ENCODE measurements around the gene TP53I11. TPM values are rescaled to one million over a fixed set of nuclear protein-coding genes. Genes with fewer than 3 reads are reported as not detected.

The TP53I11 gene
- total RNA-seq, 1 experiment from 2014 or later = 7.7 TPM

GRCh38 chr11:44893308-44893822, 57.3 kb downstream of the TP53I11 start:
- CTCF ChIA-PET = interaction anchor here (1.6 kb wide), 1 partner anchor 271 kb away, joined by 4 read pairs; no protein-coding TSS in a partner anchor
- Histone ChIP-seq H3K36me3 (ENCODE audit: control insufficient read depth, insufficient read depth, low read length) (no peaks in the 10 kb centered on the region), H3K27me3 (replicated peaks; ENCODE audit: control insufficient read depth, insufficient read depth, low read length) (no peaks in the 10 kb centered on the region), H3K9me3 (no peaks in the 10 kb centered on the region), H3K4me1 (no peaks in the 10 kb centered on the region), H3K4me3 (ENCODE audit: low read depth, low read length) (no peak overlapping the region)
- Mint-ChIP-seq H3K27ac (ENCODE audit: unreplicated experiment) (no peak overlapping the region), H3K27me3 (ENCODE audit: insufficient read depth, unreplicated experiment) (peaks cover 7% of the 10 kb centered on the region), H3K4me1 (ENCODE audit: low read depth, unreplicated experiment) (no peaks in the 10 kb centered on the region), H3K9me3 (ENCODE audit: unreplicated experiment) (no peaks in the 10 kb centered on the region), H3K36me3 (ENCODE audit: insufficient read depth, unreplicated experiment) (no peaks in the 10 kb centered on the region), H3K4me3 (ENCODE audit: unreplicated experiment) (no peak overlapping the region)
- POLR2A ChIA-PET = no interaction called here
- TF ChIP-seq CTCF (IDR thresholded peaks at IDR 0.05; ENCODE audit: insufficient read depth in 1 of 2, low read depth in 1 of 2, low read length in 1 of 2, severe bottlenecking in 1 of 2, unreplicated experiment in 1 of 2) = no peak
- no peak for DNase-seq
- intact Hi-C loops (cut with micrococcal nuclease; ENCODE audit: unreplicated experiment) = loop anchor here (5.0 to 10.0 kb wide), 3 partner anchors 116 to 339 kb away; no protein-coding TSS in a partner anchor
- BruUV-seq (replicated peaks) = no TSS peak

- no peak for DNase-seq
- no peak overlapping the region for H3K4me3 Mint-ChIP-seq (ENCODE audit: unreplicated experiment)
- no peaks in the 10 kb centered on the region for H3K4me1 ChIP-seq
- ChIA-PET CTCF (no interaction called here), POLR2A (no interaction called here)
- no TSS peak for BruUV-seq (replicated peaks)
- no peaks in the 10 kb centered on the region for H3K36me3 ChIP-seq (ENCODE audit: control insufficient read depth, insufficient read depth, low read length)
- no peaks in the 10 kb centered on the region for H3K4me1 Mint-ChIP-seq (ENCODE audit: low read depth, unreplicated experiment)
- H3K9me3 ChIP-seq = no peaks in the 10 kb centered on the region
- no peak for TF ChIP-seq CTCF (IDR thresholded peaks at IDR 0.05; ENCODE audit: insufficient read depth in 1 of 2, low read depth in 1 of 2, low read length in 1 of 2, severe bottlenecking in 1 of 2, unreplicated experiment in 1 of 2)
- no peaks in the 10 kb centered on the region for H3K36me3 Mint-ChIP-seq (ENCODE audit: insufficient read depth, unreplicated experiment)
- H3K27ac Mint-ChIP-seq (ENCODE audit: unreplicated experiment) = no peak overlapping the region
- no peaks in the 10 kb centered on the region for H3K27me3 ChIP-seq (replicated peaks; ENCODE audit: control insufficient read depth, insufficient read depth, low read length)
- H3K4me3 ChIP-seq (ENCODE audit: low read depth, low read length) = no peak overlapping the region
- intact Hi-C loops (cut with micrococcal nuclease; ENCODE audit: unreplicated experiment) = loop anchor here (5.0 to 10.0 kb wide), 3 partner anchors 116 to 338 kb away; no protein-coding TSS in a partner anchor
- H3K27me3 Mint-ChIP-seq (ENCODE audit: insufficient read depth, unreplicated experiment) = peaks cover 6% of the 10 kb centered on the region
- H3K9me3 Mint-ChIP-seq (ENCODE audit: unreplicated experiment) = no peaks in the 10 kb centered on the region
Measured at GRCh38 chr11:44892843-44893242, 57.8 kb downstream of the TP53I11 start.

GRCh38 chr11:44889266-44889665, 61.4 kb downstream of the TP53I11 start:
- POLR2A ChIA-PET = no interaction called here
- peaks cover under 1% of the 10 kb centered on the region for H3K4me1 Mint-ChIP-seq (ENCODE audit: low read depth, unreplicated experiment)
- CTCF ChIA-PET = no interaction called here

More at GRCh38 chr11:44889266-44889665, 61.4 kb downstream of the TP53I11 start:
- no peak for DNase-seq
- Mint-ChIP-seq H3K4me3 (ENCODE audit: unreplicated experiment) (no peak overlapping the region), H3K27me3 (ENCODE audit: insufficient read depth, unreplicated experiment) (no peaks in the 10 kb centered on the region), H3K36me3 (ENCODE audit: insufficient read depth, unreplicated experiment) (no peaks in the 10 kb centered on the region), H3K9me3 (ENCODE audit: unreplicated experiment) (no peaks in the 10 kb centered on the region), H3K27ac (ENCODE audit: unreplicated experiment) (no peak overlapping the region)
- Histone ChIP-seq H3K4me3 (ENCODE audit: low read depth, low read length) (no peak overlapping the region), H3K27me3 (replicated peaks; ENCODE audit: control insufficient read depth, insufficient read depth, low read length) (no peaks in the 10 kb centered on the region), H3K36me3 (ENCODE audit: control insufficient read depth, insufficient read depth, low read length) (no peaks in the 10 kb centered on the region), H3K4me1 (peaks cover 8% of the 10 kb centered on the region), H3K9me3 (no peaks in the 10 kb centered on the region)
- no peak for TF ChIP-seq CTCF (IDR thresholded peaks at IDR 0.05; ENCODE audit: insufficient read depth in 1 of 2, low read depth in 1 of 2, low read length in 1 of 2, severe bottlenecking in 1 of 2, unreplicated experiment in 1 of 2)
- intact Hi-C loops (cut with micrococcal nuclease; ENCODE audit: unreplicated experiment) = no loop called here
- no TSS peak for BruUV-seq (replicated peaks)
